ENCODE data around the gene TMEM229B.
"Not testable (repeated sequence)": the region's sequence is repeated elsewhere in the genome, so short reads cannot be mapped to it uniquely, and the experiment has no call there.

The TMEM229B gene

GRCh38 chr14:67483579-67484285 lies 4.8 kb downstream of the TMEM229B start:
- no peak for DNase-seq

- no peak for DNase-seq
Observed at GRCh38 chr14:67482231-67483164, 6.0 kb downstream of the TMEM229B start.

GRCh38 chr14:67480011-67480410 lies 8.5 kb downstream of the TMEM229B start:
- no peak for DNase-seq

- DNase-seq = no peak
Observed at GRCh38 chr14:67478800-67479084, 9.8 kb downstream of the TMEM229B start.

- peak; percentile 17 for DNase-seq
Observed at GRCh38 chr14:67477926-67478799, 10.4 kb downstream of the TMEM229B start.

GRCh38 chr14:67474366-67474765 lies 14.2 kb downstream of the TMEM229B start:
- no peak for DNase-seq

GRCh38 chr14:67473290-67474082 lies 15.0 kb downstream of the TMEM229B start:
- no peak for DNase-seq

- no peak for DNase-seq
Observed at GRCh38 chr14:67472726-67473125, 15.8 kb downstream of the TMEM229B start.

- no peak for DNase-seq
Observed at GRCh38 chr14:67469954-67470353, 18.6 kb downstream of the TMEM229B start.

GRCh38 chr14:67468378-67468730 lies 20.2 kb downstream of the TMEM229B start:
- no peak for DNase-seq

- DNase-seq = no peak
Observed at GRCh38 chr14:67467134-67467533, 21.4 kb downstream of the TMEM229B start.

GRCh38 chr14:67464879-67465278 lies 23.6 kb downstream of the TMEM229B start:
- DNase-seq = no peak

- no peak for DNase-seq
Observed at GRCh38 chr14:67464377-67464776, 24.1 kb downstream of the TMEM229B start.

GRCh38 chr14:67463900-67464299 lies 24.6 kb downstream of the TMEM229B start:
- DNase-seq = no peak

GRCh38 chr14:67461996-67462395 lies 26.5 kb downstream of the TMEM229B start:
- no peak for DNase-seq

- DNase-seq = no peak
Observed at GRCh38 chr14:67461341-67461985, 27.1 kb downstream of the TMEM229B start.

GRCh38 chr14:67459336-67459735 lies 29.2 kb downstream of the TMEM229B start:
- DNase-seq = no peak

GRCh38 chr14:67457782-67458181 lies 30.7 kb downstream of the TMEM229B start:
- no peak for DNase-seq

- no peak for DNase-seq
Observed at GRCh38 chr14:67456732-67457131, 31.8 kb downstream of the TMEM229B start.

- no peak for DNase-seq
Observed at GRCh38 chr14:67453575-67454300, 34.8 kb downstream of the TMEM229B start.

- not testable (repeated sequence) for DNase-seq
Observed at GRCh38 chr14:67451667-67452066, 36.9 kb downstream of the TMEM229B start.
